ENCODE data around the gene ZNF350.

DNA sequence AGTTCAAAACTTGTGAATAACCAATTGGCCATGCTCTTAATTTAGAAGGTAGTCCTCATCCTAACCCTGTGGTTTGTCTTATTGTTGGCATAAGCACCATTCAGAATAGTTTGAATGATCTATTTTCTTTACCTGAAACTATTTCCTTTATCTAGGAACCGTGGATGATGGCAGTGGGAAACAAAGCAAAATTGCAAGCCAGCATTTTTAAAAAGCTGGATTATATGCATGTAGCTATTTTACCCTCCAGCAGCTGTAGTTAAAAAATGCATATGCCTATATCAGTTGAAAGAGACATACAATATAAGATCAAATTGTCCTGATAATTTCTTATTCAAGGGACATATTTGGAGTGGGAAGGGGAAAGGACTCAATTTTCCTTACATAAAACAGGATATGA, 40.0 kb downstream of the ZNF350 start:
- TF ChIP-seq POLR2A (IDR thresholded peaks at IDR 0.05; ENCODE audit: low read depth, low read length), result no peak
- TF ChIP-seq, protein P1, sequence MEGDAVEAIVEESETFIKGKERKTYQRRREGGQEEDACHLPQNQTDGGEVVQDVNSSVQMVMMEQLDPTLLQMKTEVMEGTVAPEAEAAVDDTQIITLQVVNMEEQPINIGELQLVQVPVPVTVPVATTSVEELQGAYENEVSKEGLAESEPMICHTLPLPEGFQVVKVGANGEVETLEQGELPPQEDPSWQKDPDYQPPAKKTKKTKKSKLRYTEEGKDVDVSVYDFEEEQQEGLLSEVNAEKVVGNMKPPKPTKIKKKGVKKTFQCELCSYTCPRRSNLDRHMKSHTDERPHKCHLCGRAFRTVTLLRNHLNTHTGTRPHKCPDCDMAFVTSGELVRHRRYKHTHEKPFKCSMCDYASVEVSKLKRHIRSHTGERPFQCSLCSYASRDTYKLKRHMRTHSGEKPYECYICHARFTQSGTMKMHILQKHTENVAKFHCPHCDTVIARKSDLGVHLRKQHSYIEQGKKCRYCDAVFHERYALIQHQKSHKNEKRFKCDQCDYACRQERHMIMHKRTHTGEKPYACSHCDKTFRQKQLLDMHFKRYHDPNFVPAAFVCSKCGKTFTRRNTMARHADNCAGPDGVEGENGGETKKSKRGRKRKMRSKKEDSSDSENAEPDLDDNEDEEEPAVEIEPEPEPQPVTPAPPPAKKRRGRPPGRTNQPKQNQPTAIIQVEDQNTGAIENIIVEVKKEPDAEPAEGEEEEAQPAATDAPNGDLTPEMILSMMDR (IDR thresholded peaks at IDR 0.05; ENCODE audit: extremely low read depth in 1 of 2, insufficient read depth in 1 of 2, low read depth in 1 of 2, low read length in 2 of 2), result no peak

Data from endothelial cell of umbilical vein (primary cell).